Glomerular endothelial cell (primary cell): ENCODE measurements around the gene COQ8A. TPM values are rescaled to one million over a fixed set of nuclear protein-coding genes. Genes with fewer than 3 reads are reported as not detected.
"Not testable (repeated sequence)": the region's sequence is repeated elsewhere in the genome, so short reads cannot be mapped to it uniquely, and the experiment has no call there.

ENCODE experiments used
- DNase-seq: peaks from one replicate; pipeline ENCODE4 v3.0.0-alpha.2; 2011; ENCODE audit warnings: low read depth, low spot score; ENCODE audit errors: extremely low read depth
- total RNA-seq: library from RNA; depleted of rRNA; stranded (reverse); fragments of >200 nt; gene quantifications from 2 replicates; pipeline ENCODE4 v1.2.3, GENCODE V29; 2015

Gene COQ8A
- total RNA-seq, 1 donor from 2014 or later = 8.4 TPM

GRCh38 chr1:226920446-226920894 lies 19.6 kb upstream of the COQ8A start:
- DNase-seq = no peak

DNA sequence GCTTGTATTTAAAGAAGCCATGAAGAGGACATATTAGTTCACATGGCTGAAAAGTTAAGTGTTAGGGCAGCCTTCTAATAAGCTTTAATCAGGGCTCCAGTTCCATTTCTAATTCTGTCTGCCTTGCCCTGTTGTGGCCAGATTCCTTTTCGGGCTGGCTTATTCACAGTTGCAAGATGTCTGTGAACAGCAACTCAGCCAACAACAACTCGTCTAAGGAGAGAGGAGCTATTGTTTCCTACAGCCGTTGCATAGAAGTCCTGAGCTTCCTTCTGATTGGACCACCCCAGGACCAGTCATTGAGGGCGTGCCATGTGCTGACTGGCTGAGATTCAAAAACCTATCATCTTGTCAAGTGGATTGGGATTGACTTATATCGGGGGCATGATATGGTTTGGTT lies 18.6 kb upstream of the COQ8A start:
- DNase-seq = no peak

DNA sequence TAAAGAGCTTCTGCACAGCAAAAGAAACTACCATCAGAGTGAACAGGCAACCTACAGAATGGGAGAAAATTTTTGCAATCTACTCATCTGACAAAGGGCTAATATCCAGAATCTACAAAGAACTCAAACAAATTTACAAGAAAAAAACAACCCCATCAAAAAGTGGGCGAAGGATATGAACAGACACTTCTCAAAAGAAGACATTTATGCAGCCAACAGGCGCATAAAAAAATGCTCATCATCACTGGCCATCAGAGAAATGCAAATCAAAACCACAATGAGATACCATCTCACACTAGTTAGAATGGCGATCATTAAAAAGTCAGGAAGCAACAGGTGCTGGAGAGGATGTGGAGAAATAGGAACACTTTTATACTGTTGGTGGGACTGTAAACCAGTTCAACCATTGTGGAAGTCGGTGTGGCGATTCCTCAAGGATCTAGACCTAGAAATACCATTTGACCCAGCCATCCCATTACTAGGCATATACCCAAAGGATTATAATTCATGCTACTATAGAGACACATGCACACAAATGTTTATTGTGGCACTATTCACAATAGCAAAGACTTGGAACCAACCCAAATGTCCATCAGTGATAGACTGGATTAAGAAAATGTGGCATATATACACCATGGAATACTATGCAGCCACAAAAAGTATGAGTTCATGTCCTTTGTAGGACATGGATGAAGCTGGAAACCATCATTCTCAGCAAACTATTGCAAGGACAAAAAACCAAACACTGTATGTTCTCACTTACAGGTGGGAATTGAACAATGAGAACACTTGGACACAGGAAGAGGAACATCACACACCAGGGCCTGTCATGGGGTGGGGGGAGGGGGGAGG lies 10.6 kb upstream of the COQ8A start:
- not testable (repeated sequence) for DNase-seq

DNA sequence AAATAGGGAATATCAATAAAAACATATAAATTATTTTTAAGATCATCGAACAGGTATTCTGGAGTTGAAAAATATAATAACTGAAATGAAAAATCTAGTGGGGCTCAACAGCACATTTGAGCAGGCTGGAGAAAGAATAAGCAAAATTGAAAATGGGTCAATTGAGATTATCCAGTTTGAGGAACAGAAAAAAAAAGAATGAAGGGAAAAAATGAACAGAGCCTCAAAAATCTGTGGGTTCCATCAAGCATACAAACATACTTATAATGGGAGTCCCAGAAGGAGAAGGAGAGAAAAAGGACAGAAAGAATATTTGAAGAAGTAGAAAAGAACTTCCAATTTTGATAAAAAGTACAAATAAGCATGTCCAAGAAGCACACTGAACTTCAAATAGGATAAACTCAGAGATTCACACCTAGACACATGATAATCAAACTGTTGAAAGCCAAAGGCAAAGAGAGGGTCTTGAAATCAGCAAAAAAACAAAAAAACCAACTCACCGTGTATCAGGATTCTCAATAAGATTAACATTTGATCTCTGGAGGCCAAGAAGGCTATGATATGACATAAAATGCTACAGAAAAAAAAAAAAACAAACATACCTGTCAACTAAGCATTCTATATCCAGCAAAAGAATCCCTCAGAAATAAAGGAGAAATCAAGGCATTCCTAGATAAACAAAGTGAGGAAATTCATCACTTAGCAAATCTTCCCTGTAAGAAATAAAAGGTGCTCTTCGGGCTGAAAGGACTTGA lies 5.4 kb upstream of the COQ8A start:
- no peak for DNase-seq

GRCh38 chr1:226937940-226938725 lies 2.0 kb upstream of the COQ8A start:
- DNase-seq = no peak

DNA sequence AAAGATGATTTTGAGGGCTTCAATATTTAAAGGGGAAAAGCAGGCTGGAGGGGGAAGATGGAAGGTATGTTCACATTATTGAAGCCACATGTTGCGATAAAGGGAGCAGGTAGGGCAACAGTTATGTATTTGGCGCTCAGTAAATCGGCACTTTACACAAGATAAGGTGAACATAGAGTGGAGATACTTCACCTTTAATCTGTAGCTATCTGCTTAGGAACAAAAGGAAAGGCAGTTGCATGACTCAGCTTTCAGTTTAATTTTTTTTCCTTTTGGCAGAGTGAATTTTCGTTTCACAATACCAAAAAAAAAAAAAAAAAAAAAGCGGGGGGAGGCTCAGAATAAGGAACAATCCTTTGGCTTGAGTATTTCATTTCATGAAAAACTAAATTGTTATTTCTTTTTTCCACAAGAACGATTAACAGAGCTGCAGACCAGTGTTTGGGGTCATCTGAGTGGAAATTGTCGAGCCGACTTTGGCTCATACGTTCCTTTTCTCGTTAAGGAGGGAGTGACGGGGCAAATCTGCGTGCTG lies 1.1 kb upstream of the COQ8A start:
- DNase-seq = no peak

DNA sequence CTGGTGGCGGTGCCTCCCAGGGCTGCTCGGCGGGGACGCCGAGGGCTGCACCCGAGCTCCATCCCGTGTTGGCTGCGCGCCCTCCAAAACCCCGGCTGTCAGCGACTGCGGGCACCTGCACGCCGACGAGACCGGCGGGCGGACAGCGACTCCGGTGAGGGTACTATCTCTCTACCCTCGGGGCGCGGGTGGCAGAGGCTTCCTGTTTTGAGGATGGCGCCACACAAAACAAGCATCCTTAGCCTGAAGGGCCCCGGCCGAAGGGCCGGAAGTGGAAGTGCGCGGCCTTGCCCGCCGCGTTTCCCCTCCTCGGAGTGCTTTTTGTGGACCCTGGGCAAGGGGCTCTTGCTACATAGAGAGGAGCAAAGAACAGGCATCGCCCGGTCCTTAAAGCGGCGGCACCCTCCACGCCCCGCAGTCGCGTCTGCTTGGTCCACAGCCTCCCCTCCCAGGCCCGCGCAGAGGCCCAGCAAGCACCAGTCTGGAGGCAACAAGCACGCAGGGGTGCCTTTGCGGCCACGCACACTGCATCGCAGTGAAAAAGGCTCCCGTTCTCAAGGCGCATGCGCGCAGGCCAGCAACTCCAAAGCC lies 561 bp upstream of the COQ8A start:
- DNase-seq = no peak

- DNase-seq = no peak
Observed at GRCh38 chr1:226940806-226941067, 643 bp downstream of the COQ8A start.

DNA sequence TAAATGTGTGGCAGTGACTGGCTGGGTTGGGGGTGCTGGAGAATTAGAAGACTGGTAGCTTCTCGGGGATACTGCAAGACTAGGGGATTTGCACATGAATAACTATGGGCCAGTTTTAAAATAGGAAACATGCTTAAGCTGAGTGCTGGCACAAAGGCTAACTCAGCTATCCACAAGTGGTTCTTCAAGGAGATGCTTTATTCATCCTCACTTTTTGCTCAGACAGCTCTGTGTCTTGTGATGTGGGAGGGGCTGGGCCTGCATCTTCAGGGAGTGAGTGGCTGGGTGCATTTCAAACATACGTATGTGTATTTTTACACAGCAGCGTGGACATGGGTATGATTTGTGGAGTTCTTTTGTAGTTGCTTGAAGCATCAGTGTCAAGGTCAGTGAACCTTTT lies 2.3 kb downstream of the COQ8A start:
- DNase-seq = no peak

DNA sequence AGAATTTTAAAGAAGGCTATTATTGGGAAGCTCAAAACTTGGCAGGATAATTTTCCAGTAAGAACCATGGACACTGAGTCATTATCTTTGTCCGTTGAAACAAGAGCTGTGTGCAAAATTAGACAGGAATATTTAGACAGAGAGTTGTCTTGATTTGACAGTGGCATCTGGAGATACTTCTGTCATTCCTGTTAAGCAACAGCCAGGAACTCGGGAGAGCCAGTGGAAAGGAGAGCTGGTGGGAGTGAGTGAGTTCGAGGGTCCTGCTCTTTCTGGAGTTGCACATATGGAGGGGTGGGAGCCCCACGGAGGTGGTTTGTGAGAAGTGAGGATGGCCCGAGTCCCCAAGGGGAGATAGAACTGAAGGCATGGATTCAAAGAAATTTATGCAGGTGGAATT lies 3.1 kb downstream of the COQ8A start:
- no peak for DNase-seq

GRCh38 chr1:226943927-226944326 lies 3.8 kb downstream of the COQ8A start:
- no peak for DNase-seq

GRCh38 chr1:226945106-226945857 lies 5.2 kb downstream of the COQ8A start:
- DNase-seq = no peak

- no peak for DNase-seq
Observed at GRCh38 chr1:226945858-226946245, 5.8 kb downstream of the COQ8A start.

DNA sequence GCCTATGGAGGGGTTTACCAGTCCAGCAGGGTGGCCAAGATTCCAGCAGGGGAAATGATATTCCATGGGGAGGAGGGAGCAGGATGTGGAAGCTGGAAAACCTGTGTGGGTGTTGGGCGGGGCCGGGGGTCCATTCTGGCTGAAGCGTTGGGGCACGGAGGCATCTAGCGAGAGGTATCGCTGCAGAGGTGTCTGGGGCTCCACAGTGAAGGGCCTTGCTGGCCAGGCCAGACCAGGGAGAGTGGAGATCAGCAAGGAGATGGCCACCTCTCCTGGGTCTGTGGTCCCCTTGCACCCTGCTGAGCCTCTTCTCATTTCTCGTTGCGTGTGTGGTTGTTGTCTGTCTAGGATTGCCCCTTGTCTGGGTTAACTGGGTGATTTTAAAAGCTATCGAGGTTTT lies 6.2 kb downstream of the COQ8A start:
- no peak for DNase-seq

GRCh38 chr1:226946841-226947240 lies 6.7 kb downstream of the COQ8A start:
- no peak for DNase-seq

DNA sequence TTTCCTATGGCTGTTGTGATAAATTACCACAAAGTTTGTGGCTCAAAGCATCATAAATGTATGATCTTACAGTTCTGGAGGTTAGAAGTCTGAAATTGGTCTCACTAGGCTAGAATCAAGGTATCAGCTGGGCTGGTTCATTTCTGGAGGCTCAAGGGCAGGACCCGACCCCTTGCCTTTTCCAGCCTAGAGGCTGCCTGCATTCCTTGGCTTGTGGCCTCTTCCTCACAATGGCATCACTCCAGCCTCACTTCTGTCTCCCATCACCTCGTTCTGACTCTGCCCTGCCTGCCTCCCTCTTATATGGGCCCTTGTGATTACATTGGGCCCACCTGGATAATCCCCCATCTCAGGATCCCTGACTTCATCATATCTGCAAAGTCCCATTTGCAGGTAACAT lies 8.0 kb downstream of the COQ8A start:
- DNase-seq = no peak

- DNase-seq = no peak
Observed at GRCh38 chr1:226948480-226948879, 8.4 kb downstream of the COQ8A start.

GRCh38 chr1:226948996-226949395 lies 8.9 kb downstream of the COQ8A start:
- DNase-seq = no peak

DNA sequence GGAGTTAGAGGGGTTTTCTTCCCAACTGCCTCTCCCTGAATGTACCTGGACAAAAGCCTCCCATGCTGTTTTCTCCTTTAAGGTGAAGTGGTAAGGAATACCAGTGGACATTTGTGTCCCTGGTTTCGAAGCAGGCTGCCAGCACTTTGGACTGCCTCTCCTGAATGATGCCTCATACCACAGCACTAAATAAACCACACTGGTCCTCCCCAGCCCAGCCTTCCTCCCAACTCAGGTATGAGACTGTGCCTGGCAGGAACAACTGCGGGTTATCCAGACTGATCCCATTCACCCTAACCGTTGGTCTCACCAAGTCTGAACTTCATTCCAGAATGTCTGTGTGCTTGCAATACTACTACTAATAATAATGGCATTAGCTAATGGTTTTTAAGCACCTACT lies 9.3 kb downstream of the COQ8A start:
- no peak for DNase-seq

- DNase-seq = no peak
Observed at GRCh38 chr1:226950316-226950715, 10.2 kb downstream of the COQ8A start.
